ENCODE results near the gene UGP2.
A peak's percentile ranks its signal among the peaks of the same experiment; 100 is the strongest.

UGP2 gene

DNA sequence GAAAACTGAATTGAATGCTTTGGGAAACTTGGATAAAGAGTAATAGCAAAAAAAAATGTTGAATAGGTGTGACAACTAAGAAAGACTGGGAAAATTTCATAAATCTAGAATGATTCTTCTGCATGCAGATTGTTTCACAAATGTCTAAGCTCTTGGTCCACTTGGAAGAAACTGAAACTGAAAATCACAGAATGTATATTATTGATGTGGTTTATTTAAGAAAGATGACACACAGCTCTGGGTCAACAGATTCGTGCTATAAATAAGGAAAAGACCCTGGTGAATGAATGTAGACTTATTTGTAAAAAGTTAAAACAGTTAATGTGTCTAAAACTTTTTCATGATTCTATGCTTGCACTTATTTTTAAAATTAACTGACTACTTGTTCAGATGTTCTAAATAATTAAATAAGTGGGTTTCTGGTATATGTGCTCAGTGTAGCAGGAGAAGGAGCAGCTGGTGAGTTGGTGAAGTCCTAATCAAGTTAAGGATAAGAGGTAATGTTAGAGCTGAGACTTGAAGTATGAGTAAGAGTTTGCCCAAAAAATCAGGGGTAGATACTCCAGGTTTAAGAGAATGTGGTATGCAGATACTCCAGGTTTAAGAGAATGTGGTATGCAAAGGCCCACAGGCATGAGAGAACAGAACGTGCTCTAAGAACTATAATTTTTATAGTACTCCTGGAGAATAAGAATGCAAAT, 24.5 kb downstream of the UGP2 start:
- DNase-seq: no peak

DNA sequence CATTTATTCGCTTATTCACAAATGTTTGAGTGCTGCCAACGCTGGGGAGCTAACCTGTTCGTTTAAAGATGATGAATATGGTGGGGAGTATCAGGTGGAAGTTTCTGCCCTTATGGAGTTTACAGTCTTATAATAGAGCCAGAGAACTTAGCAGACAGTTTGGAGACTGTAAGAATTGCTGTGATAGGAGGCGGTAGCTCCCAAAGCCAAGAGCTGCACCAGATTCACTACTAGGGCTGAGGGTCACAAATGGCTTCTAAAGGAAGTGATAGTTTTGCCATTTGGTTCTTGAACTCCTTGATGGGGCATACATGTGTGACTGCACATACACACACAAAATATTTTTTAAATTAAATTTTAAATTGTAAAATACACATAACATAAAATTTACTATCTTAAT, 29.0 kb downstream of the UGP2 start:
- no peak for DNase-seq

DNA sequence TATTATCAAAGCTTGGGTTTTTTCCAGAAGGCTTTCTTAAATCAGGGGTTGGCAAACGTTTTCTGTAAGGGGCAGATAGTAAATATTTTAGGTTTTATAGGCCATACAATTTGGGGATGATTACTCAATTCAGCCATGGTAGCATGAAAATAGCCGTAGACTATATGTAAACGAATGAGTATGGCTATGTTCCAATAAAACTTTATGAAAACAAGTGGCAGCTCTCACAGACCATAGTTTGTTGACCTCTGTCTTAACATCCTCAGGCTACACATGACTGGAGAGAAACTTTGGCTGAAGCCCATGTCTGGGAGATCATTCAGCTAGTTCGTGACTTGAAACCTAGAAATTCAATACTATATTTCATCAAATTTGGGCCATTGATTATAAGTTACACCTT, 30.2 kb downstream of the UGP2 start:
- no peak for DNase-seq

DNA sequence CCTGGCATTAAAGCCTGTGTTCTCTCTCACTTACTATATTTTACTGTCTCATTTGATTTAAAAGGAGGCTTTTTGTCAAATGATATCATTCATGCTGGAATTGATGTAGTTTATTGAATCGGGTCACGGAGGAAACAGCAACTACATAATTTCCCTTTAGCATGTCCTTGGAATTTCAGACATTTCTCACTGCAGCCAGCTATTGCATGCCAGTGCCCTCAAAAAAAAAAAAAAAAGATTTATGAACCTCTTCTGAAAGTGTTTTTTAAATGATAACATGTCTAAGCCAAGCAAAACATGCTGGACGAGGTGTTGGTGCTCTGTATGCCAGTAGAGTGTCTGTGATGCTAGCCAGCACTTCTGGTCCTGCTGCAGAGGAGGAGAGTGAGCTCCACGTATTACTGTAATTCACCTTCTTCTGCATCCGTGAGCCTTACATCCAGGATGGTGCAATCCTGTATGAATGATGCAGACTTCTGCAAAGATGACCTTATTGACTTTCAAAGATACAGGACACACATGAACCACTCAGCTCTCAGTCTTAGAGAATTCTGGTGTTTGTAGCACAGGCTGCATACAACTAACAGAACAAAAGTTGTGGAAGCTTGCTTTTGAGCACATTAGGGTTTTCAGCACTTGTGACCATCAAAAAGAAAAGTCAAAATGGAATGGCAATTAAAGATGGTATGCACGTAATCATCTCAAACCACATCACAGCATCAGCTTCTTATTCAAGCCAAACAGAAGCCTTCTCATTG, 31.1 kb downstream of the UGP2 start:
- no peak for DNase-seq

DNA sequence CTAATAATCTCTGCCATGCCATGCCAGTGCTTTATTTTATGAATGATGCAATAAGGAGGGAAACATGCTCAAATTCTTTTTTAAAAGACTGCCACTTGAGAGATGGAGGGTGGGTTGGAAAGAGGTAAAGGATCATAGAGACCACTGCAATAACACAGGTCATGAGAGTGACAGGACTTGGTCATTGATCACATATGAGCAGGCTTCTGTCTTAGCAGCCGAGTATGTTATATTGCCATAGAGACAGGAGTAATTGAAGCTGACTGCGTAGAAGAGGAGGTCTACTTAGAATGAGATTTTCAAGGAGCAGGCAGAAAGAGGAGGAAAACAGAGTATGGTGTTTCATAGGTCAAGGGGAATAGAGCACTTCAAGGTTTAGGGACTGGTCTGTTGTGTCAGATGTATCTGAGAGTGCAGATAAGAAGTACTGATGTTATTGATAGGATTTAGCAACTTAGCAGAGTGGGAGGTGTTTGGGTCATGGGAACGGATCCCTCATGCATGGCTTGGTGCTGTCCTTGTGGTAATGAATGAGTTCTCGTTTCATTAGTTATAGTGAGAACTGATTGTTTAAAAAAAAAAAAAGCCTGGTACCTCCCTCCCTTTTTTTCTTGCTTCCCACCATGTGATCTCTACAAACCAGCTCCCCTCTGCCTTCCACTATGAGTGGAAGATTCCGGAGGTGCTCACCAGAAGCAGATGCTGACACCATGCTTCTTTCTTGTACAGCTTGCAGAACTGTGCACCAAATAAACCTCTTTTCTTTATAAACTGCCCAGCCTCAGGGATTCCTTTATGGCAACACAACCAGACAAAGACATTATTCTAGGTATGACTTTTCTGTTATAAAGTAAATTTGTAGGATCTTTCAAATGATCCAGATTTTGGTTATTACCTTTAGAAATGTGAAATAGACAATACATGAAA, 32.8 kb downstream of the UGP2 start:
- no peak for DNase-seq

DNA sequence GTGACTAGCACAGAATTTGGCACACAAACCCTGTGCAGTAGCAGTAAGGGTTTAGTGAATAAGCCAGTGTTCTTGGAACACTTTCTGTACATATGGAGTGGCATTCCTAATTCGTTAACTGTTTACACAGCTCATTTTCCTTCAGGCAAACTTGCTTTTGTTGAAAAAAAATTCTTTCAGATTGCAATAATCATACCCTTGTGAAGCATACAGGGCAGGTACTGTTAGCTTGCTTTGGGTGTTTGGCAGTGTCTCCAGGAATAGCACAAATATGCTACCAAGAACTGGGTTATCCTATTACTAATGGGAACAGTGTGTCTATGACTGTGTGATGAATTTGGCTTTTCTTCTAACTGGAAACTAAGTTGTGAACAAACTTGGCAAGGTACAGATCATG, 33.4 kb downstream of the UGP2 start:
- DNase-seq: no peak

DNA sequence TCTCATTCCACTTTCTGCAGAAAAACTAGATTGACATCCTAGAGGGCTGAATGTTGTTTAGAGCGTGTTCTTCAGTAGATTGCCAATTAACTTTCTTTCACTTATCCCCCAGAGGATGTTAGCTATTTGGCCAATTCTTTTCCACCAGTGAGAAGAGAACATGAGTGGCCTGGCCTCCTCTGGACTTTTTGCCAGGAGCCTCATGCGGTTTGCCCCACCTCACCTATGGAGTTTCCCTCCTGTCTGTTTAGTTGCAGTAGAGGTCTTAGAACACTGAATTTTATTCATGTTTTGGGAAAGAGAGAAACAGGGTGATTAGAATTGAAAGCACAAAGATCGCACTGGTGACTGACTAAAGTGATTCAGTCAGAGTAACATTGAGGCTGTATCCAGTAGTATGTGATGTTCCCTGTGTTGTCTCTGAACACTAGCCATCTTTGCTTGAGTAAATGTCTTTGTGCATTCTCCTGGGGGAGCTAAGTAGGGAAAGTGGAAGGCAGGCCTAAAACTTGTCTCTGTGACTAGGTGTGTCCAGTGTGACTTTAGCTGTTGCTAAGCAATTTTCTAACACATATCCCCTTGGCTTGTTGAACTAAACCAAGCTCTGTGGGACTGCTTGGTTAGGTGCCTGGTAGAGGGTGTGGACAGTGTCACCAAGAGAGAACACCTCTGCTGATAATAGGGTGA, 34.0 kb downstream of the UGP2 start:
- DNase-seq: no peak

DNA sequence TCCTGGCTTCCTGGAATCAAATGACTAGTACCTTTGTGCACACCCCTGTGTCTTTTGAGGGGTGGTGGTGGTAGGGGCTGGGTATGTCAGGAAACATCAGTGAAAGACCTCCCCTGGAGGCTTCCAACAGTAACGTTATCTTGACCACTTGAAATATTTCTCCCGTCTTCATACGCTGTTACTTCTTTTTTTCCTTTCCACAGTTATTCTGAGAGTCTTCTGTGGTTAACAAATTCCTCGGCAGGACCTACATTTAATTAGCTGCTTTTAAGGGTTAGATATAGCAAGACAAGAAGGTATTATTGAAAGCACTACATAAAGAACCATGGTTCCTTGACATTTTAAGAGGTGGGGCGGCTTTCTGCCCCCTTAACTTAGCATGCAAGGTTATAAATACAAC, 34.6 kb downstream of the UGP2 start:
- DNase-seq: no peak

DNA sequence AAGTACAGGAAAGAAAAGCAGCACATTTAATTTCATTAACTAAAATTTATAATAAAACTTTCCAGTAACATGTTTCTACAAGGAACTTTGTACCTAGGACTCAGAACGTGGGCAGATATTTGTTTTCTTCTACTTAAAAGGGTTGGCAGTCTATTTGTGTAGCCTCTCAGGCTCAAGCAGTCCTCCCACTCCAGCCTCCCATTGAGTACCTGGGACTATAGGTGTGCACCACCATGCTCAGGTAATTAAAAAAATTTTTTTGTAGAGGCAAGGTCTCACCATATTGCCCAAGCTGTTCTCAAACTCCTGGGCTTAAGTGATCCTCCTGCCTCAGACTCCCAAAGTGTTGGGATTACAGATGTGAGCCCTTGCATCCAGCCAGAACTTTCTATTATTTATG, 36.8 kb downstream of the UGP2 start:
- DNase-seq: no peak

DNA sequence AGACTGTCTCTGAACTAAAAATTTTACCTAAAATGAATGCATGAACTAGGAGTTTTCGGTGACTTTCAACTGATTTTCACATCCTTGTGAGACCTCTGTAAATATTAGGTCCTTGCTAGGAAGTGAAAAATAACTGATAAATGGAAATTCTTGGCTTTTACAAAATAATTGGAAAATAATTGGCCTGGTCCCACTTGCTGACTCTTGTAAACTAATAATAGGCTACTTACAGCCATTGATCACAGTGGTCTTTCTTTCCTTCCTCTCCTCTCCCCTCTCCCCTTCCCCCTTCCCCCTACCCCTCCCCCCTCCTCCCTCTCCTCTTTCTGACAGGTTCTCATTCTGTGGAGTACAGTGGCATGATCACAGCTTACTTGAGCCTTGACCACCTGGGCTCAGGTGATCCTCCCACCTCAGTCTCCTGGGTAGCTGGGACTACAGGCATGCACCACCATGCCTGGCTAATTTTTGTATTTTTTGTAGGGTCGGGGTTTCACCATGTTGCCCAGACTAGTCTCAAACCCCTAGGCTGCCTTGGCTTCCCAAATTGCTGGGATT, 38.3 kb downstream of the UGP2 start:
- no peak for DNase-seq

DNA sequence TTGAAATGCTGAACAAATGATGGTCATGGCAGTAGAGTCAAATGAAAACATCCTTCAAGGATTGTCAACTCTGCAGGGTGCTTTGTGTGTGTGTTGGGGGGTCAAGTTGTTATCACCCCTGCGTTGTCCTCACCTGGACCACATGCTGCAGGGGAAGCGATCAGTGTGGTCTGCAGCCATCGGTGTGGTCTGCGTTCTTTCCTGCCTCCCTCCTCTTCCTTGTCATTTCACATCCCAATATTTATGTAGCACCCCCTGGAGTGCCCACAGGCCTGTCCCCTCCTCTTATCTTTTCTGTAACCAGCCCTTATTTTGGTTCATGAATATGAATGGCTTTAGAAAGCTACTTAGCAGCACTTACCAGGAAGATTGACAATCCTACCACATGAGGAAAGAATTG, 38.9 kb downstream of the UGP2 start:
- DNase-seq: no peak

DNA sequence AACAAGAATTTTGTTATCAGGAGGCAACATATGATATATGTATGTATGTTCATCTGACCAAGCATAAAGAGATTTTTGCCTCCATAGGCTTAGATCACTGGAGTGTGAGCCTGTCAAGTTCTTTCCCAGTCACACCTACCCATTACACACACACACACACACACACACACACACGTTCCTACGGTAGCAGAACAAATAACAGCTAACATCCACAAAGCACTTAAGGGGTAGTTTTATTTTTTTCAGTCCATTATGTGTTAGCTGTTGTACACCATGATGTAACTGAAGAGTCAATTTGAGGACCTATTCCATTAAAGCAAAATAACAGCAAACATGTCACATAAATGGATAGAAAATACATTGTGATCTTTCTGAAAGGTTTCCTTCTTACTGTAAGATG, 39.5 kb downstream of the UGP2 start:
- no peak for DNase-seq

DNA sequence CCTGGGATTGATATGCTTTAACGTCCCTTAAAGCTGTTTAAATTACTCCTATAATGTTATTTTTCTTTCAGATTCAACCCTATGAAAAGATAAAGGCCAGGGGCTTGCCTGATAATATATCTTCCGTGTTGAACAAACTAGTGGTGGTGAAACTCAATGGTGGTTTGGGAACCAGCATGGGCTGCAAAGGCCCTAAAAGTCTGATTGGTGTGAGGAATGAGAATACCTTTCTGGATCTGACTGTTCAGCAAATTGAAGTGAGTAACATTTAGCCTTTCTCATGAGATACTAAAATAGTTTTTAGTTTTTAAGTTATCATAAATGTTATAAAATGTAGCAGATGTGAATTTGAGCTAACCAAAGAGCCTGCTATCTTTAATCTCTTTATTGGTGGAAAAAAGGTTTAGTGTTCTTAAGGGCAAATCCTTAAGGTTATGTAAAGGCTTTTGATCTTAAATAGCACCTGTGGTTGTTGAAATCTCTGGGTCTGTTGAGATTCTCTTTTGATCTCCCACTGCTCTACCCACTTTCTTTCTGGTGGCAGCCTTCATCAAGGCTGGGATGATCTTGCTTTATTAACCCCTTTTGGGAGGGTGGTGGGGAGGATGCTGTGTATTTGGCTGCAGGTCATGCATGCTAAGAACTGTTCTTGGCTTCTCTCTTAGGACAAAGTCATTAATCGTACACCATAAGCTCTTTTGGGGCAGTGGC, 40.9 kb downstream of the UGP2 start:
- no peak for DNase-seq

DNA sequence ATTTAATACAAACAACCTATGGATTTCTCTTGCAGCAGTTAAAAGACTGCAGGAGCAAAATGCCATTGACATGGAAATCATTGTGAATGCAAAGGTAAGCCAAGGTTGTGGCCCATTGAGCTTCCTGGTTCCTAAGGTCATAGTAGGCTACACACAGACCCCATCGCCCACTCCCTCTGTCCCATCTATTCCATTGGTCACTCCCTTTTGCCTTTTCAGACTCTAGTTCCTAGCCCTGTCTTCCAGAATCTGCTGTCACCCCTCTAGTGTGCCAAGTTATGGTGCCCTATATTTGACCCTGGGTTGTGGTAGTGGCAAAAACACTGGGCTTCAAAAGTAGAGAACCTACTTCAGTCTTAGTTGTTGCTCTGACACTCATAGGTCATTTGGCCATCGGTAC, 44.7 kb downstream of the UGP2 start:
- no peak for DNase-seq

DNA sequence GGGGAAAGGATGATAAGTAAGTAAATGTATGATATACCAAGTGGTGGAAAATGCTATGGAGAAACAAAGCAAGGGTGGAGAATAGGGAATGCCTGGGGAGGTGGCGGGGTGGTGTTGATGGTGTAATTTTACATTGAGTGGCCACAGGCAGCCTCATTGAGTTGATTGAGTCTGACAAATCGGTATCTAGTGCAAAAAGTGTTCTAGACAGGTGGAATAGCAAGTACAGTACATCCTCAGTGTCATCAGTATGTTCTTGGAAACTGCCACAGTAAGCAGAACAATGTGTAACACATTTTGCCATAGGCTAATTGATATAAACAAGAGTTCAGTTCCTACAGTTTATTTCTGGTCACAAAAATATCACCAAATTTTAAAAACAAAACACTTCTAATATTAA, 46.4 kb downstream of the UGP2 start:
- no peak for DNase-seq

DNA sequence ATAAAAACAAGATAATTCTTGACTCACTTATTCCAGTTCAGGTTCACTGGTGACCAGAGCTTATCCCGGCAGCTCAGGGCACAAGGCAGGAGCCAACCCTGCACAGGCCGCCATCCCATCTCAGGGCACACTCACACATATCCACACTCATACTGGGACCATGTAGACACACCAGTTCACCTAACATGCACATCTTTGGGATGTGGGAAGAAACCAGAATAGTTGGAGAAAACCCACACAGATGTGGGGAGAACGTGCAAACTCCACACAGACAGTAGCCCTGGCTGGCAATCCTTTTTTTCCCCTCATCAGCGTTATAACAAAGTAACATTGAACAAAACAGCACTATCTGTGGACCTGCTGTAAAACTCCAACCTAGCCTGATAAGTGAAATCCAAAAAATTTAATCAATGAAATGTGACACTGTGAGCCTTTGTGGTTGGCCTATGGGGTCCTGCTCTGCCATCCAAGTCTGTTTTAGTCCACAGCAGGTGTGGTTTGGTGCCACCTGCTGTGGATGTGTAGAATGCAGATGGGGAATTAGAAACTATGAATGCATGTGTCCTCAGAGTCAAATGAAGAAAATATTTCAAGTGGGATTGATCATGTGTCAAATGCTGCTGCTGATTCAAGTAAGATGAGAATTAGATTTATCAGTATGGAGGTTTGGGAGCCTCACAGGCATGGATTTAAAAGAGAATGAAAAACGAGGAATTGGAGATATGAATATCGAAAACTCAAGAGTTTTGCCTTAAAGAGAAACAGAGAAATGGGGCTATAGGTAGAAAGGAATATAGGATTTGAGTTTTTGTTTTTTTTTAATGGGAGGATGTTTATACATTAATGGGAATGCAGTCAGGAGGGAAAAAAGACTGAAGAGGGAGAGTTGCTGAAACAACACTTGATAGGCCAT, 47.0 kb downstream of the UGP2 start:
- DNase-seq: peak; percentile 7 to 39

DNA sequence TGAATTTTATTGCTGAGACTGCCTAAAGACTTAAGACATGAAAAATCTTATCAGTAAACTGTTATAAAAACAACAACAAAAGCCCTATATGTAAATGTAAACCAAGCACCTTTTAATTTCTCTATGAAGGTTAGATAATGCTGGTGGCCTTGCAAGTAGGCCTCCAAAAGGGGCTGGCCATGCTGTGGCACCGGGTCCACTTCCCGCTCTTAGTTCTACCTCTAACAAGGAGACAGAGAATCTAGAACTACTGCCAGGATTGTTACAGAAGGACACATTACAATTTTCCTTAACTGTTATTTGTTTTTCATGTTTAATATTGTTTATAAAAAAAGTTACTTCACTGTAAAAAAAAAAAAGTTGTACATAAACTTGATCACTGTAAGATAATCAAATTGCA, 49.0 kb downstream of the UGP2 start:
- DNase-seq: no peak

DNA sequence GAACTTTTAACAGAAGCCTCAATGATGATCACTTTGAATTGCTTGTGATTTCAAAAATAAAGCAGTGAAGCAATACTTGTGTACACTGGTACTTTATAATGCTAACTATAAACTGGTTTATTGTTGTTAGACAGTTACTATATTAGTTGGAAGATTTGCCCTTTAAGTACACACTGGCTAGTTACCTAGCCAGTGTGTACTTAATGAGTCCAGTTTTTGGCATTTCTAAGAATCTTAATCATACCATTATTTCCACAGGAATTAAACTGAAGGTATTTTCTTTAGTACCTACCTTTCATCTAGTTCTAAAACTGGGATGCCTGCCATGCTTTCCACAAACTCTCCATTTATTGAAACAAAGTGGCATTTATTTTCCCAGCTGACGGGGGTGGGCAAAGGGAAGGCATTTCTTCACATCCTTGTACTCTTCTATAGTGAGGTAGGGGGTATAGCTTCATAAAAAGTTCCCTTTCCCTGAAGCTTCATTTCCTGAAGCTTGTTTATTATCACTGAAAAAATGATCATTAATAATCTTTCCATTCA, 49.9 kb downstream of the UGP2 start:
- DNase-seq: no peak

DNA sequence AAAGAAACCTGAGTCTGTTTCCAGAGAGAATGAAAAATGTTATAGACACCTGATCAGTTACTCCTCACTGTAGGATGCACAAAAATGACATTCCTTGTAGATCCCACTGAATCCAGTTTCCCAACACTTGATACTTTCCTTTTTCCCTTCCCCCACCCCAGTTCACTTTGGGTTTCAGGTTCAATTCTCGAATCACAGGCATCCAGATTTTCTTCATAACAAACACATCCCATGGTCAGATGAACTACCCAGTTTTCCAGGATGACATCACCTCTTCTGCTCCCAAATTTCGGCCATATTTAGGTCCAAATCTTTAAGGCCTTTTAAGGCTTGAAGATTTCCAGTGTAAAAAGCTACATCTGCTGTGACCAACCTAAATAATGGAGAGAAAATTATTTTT, 51.5 kb downstream of the UGP2 start:
- DNase-seq: no peak

DNA sequence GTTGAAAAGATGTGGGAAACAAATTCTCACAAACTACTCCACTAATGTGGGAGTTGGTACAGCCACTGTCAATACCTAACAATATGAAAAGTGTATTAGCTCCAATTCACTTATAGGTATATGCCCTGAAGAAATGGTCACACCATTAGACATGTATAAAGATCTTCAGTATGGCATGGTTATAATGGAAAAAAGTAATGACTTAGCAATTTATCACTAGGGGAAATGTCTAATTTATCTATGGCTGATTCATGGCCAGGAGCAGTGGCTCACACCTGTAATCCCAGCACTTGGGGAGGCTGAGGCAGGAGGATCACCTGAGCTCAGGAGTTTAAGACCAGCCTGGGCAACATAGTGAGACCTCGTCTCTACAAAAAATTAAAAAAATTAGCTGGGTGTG, 52.5 kb downstream of the UGP2 start:
- no peak for DNase-seq

DNA sequence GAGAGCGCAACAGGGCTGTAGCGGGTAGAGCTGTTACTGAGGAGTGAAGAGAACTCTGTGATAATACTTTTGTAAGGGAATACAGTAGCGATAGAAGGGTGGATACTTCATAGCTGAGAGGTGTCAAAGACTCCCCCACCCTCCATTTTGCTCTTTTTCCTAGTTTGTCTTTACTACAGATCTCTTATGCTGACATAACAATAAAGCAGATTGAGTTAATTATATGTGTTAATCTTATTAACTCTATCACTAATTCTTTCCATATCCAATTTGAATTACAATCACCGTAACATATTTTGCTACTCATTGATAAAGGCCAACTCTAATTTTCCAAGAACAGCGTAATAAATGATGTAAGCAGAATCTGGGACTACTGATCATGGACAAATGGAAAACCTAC, 57.1 kb downstream of the UGP2 start:
- no peak for DNase-seq

Data from AML-193 (cell line).